NOMO-1 treated with DMSO at 0.1 percent for 48 hours (cell line): ENCODE results near the gene NGDN.
A peak's percentile ranks its signal among the peaks of the same experiment; 100 is the strongest.
"Not testable (repeated sequence)": the region's sequence is repeated elsewhere in the genome, so short reads cannot be mapped to it uniquely, and the experiment has no call there.

Source experiments
- DNase-seq: peaks from one replicate; lab custom pipeline; 2025; ENCODE audit not compliant: unreplicated experiment; lab: John Stamatoyannopoulos, UW

NGDN gene

GRCh38 chr14:23469127-23469905, at the start of gene NGDN:
TSS of gene NGDN (plus strand) at chr14:23469703. CDS start at chr14:23469716, 13 bp downstream.
- peak; percentile 100 for DNase-seq

- no peak for DNase-seq
Measured at GRCh38 chr14:23421594-23421993, 47.9 kb upstream of the NGDN start.

GRCh38 chr14:23423657-23424056, 45.8 kb upstream of the NGDN start:
- no peak for DNase-seq

- DNase-seq = no peak
Measured at GRCh38 chr14:23425169-23425568, 44.3 kb upstream of the NGDN start.

GRCh38 chr14:23425798-23426197, 43.7 kb upstream of the NGDN start:
- DNase-seq = not testable (repeated sequence)

GRCh38 chr14:23428686-23429495, 40.6 kb upstream of the NGDN start:
- DNase-seq = no peak

- no peak for DNase-seq
Measured at GRCh38 chr14:23430016-23430722, 39.3 kb upstream of the NGDN start.

GRCh38 chr14:23430723-23431085, 38.8 kb upstream of the NGDN start:
- DNase-seq = no peak

- no peak for DNase-seq
Measured at GRCh38 chr14:23431486-23431885, 38.0 kb upstream of the NGDN start.

- DNase-seq = no peak
Measured at GRCh38 chr14:23432102-23432925, 37.2 kb upstream of the NGDN start.

GRCh38 chr14:23432946-23433345, 36.6 kb upstream of the NGDN start:
- no peak for DNase-seq

GRCh38 chr14:23433457-23433856, 36.0 kb upstream of the NGDN start:
- DNase-seq = no peak

GRCh38 chr14:23434488-23435222, 34.8 kb upstream of the NGDN start:
- no peak for DNase-seq

GRCh38 chr14:23435543-23436326, 33.8 kb upstream of the NGDN start, which contains the start of gene MYH7:
TSS of gene MYH7 (minus strand) at chr14:23435660. CDS start at chr14:23433732, 1,928 bp downstream.
- DNase-seq = no peak

GRCh38 chr14:23436327-23437132, 33.0 kb upstream of the NGDN start:
- no peak for DNase-seq

GRCh38 chr14:23437133-23438100, 32.1 kb upstream of the NGDN start:
- DNase-seq = no peak
